GM21360 (cell line): ENCODE data around the gene NID1.
"Not testable (repeated sequence)": the region's sequence is repeated elsewhere in the genome, so short reads cannot be mapped to it uniquely, and the experiment has no call there.

Experiments
- ATAC-seq: cut with Tn5 transposase; IDR thresholded peaks from one replicate; pipeline ENCODE4 v1.9.1; 2021; ENCODE audit warnings: mild to moderate bottlenecking, moderate library complexity; ENCODE audit not compliant: unreplicated experiment

Gene NID1

DNA sequence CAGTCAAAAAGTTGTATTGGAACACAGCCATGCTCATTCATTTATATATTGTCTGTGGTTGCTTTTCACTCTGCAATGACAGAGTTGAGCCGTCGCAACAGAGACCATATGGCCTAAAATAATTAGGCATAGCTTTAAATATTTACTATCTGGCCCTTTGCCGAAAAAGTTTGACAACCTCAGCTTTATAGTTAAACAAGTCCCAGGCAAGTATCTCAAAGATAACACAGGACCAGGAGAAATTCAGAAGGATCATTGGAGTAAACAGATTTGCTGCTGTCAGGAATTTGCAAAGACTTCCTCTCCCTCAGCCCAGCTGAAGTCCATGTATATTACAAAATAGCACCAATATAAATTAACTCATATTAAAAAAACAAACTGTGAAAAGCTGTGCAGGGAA, 34.4 kb downstream of the NID1 start:
- no peak for ATAC-seq

DNA sequence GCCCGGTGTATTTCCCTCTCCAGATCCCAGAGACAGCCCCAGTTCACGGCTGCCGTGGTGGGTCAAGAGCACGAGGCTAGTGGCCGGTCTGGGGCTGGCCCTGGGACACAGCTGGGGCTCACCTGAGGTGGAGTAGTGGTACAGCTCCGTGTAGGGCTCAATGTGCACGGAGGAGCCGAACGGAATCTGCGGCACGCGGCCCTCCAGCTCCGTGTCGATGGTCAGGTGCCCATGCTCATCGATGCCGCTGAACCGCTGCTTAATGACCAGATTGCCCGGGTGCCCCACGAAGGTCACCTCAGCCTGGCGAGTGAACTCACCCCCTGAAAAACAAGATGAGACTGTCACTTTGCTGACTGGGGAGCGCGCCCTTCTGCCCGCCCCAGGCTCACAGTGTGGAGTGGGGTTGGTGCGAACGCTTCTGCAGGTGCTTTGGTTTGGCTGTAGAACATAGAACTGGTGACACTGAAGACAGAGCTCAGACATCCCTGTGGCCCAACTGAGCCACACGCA, 35.4 kb downstream of the NID1 start:
- ATAC-seq, result no peak

DNA sequence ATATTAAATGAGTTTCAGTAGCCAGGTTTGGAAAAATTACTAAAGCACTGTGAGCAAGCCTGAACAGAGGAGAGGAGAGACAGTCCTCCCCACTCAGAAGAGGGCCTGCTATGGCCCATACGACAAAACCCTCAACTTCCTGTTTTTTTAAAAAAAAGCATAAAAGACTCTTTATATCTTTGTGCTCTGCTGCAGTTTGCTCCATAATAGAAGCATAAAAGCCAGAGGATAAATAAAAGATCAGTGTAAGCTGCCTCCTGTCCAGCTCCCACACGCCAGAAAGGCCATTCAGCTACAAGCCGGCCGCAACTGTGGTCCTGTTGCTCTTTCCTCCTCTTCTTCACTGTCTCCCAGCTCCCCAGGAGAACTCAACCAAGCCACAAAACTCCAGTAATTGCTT, 37.8 kb downstream of the NID1 start:
- ATAC-seq, result no peak

DNA sequence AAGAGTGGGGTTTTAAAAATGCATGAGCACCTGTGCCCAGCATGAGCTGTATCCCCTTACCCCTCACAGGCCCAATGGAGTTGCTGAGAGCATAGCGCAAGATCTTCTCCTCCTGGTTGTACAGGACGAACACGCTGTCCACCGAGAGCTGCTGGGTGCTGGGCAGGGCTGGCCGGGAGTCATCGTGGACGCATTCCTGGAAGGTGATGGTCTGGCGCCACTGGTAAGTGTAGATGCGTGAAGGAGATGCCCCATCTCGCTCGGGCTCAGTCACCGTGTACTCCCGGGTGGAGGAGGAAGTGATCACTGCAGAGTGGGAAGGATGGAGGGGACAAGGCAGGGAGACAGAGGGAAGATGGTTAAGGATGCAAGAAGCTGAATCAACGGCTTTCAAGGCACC, 39.1 kb downstream of the NID1 start:
- no peak for ATAC-seq

DNA sequence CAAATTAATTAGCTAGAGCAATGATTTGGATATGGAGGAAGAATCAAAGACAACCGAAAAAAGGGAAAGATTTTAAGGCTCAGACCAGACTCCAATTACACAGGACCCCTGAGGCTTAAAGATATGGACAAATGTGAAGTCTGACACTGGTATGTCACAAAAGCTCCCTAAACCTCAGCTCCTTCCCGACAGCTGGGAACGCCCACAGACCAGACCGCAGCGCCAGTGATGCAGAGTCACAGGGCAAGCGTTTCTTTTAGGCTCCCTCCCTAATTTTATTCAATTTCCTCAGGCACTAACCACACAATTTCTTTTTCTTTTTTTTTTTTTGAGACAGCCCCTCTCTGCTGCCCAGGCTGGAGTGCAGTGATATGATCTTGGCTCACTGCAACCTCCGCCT, 40.2 kb downstream of the NID1 start:
- ATAC-seq, result no peak

DNA sequence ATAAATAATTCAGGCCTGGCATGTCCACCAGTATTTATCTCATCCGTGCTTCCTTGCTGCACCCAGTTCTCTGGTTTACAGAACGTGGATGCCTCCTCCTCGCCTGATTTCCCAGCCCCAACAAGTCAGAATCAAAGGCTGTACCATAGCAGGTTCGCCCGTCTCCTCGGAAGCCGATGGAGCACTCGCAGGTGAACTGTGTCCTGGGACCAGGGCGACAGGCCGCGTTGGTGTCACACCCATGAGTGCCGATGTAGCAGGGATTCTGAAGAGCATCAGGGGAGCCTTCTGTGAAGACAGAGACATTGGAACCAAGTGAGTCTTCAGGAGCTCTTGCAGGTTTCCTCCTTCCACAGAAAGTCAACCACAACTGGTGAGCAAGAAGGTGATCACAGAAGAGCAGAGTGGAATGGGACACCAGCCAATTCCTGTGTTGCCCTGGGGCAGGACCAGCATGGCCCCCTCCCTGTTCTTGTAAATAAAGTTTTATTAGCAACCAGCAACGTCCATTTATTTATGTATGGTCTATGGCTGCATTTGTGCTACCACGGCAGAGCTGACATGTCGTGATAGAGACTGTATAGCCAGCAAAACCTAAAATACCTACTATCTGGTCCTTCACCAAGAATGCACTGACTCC, 40.8 kb downstream of the NID1 start:
- ATAC-seq, result no peak

DNA sequence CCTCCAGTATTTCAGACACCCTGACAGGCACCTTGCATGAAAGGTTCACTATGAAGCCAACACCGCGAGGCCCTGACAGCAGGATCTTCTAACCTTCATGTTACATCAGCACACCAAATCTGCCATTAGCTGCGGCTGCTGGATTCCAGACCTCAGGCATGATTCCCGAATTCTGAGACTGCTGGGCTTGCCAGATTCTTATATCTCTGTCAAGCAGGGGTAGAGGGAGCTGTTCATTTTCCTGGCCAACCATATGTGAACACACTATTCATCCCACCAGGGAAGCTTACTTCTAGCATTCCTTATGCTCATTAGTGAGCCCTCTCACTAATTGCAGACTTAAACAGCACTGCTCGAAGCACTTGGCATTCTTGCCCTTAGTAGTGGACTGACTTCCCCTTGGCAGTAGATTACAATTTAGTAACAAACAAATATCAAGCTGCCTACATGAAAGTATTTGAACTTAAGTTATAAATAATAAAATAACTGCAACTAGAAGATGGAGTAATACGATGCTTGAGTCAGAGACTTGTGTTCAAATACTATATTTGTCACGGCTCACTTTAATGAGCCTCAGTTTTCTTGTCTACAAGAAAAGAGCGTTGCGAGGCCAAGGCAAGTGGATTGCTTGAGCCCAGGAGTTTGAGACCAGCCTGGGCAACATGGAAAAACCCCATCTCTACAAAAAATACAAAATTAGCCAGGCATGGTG, 43.3 kb downstream of the NID1 start:
- ATAC-seq, result no peak

DNA sequence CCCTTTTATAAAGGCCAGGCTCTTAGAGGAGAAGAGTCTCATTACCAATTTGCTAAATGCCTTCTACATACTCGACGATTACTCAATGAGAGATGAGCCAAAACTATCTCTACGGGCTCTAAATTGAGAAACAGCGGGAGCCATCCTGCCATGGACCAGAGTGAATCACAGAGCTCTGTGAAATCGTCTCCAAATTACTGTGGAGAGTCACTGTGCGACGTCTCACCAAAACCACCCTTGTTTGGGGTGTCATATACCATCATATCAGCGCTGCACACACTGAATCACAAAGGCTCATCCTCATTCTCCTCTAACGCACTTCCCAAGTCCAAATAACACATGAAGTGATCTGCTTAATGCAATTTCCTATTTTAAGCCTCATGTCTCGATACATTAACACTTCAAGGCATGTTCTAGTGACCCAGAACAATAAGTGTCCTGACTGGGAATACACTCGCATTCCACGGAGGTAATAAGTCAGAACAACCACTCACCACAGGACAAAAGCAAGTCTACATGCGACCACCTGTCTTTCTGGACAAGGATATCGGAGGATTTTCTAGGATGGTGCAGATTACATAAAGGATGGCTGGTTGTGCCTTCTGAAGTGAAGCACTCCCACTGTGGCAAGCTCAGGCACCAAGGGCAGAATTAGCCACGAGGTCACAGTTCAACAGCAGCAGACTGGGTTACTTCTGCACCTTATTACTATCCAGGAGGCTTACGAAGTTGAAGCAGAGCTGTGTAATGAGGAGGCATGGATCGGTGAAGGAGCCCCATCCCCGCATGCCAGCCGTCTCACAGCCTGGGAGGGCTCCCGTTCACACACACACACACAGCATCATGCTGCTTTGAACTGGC, 44.3 kb downstream of the NID1 start:
- no peak for ATAC-seq

DNA sequence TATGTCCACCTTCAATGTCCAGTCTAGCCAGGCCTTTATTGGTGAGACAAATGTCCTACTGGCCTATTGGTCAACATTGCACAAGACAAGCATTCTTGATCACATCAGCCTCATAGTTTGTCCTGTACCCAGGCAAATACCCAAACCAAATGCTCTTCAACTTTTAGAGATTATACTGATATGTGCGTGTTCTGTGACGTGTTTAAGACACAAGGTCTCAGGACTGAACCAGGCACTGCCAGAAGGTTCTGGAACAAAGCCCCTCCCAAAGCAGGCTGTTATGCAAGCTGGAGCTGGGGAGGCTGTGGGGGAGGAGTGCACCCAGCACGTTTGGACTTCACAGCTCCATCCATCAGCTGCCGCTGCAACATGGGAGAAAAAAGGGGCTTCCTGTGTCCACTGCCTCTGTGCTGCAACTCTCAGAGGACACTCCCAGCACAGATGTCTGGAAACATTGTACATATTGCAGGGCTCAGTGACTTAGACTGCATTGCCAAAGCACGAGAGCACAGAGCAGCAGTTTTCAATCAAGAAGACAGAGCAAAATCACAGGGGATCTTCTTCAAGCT, 45.9 kb downstream of the NID1 start:
- ATAC-seq, result no peak

DNA sequence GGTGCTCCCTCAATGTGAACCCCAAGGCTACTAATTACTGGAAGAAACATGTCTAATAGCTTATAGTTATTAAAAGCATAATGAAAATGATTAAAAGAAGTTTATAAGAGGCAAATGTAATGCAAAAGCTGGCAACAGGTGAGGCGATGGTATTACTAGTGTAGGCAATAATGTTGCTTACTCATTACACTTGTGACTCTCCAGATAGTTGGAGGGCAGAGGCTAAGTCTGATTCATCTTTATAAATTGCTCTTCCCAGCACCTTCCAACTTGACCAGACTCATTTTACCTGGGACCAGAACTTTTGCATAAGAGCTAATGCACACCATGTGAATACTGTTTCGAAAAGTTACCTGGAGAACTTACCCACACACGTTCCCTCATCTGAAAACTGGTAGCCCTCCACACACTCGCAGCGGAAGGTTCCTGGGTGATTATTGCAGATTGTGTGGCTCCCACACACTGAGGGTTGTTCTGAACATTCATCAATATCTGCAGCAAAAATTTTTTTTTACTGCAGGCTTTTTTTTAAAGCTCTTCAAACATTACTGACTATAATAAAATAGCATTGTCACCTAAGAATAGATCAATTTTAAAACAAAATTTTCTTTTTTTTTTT, 48.0 kb downstream of the NID1 start:
- ATAC-seq, result no peak

DNA sequence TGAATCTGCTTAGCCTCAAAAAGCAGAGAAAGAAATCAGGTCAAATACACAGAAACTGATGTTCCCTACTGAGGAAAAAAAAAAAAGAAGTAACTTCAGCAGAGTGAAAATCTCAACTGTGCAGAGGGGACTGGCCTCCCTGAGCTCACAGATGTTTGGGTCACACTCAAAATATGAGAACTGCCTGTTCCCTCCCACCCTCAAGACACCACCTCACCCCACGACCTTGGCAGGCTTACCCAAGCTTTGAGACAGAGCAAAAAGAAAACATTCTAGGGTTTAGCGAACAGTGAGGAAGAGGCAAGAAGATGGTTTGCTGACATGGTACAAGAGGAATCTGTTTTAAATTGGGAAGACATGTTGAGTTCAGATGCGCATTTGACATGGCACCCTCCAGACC, 48.8 kb downstream of the NID1 start:
- ATAC-seq, result no peak

DNA sequence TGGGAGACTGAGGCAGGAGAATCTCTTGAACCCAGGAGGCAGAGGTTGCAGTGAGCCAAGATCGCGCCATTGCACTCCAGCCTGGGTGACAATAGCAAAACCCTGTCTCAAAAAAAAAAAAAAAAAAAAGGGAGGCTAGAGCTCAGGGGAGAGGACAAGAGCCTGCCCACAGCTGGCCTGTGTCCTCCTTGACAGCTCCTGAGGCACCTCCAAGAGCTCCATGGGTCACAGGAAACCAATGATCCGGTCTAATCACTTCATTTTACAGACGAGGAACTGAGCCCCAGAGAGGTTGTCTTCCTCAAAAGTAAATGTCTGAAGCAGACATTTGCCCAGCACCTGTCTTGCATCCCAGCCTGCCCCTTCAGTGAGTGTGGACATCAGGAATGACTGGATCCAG, 49.4 kb downstream of the NID1 start:
- ATAC-seq, result no peak

DNA sequence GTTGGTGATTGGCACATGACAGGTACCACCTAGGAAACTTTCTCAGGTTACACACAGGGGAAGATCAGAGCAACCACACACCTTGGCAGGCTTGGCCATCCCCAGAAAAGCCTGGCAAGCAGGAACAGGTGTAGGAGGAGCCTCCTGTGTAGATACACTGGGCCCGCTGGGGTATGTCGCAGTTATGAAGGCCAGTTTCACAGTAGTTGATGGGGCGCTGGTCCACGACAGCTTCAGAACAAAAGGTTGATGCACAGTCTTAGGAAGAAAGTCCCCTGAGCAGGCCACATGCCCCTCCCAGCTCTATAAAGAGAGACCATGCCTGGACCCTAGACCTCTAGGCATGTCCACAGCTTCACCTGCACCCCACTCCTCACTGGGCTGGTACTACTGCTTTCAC, 51.6 kb downstream of the NID1 start:
- ATAC-seq, result no peak

DNA sequence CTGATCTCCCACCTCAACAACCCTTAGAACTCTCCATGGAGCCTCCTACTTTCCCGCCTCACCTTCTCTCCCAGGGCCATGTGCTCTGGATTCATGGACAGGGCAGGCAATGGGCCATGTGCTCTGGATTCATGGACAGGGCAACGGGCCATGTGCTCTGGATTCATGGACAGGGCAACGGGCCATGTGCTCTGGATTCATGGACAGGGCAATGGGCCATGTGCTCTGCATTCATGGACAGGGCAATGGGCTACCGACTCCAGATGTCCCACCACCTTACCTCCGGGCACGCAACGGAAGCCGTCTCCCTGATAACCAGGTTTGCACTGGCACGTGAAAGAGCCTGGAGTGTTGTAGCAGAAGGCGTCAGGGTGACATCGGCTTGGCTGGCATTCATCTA, 53.2 kb downstream of the NID1 start:
- no peak for ATAC-seq

DNA sequence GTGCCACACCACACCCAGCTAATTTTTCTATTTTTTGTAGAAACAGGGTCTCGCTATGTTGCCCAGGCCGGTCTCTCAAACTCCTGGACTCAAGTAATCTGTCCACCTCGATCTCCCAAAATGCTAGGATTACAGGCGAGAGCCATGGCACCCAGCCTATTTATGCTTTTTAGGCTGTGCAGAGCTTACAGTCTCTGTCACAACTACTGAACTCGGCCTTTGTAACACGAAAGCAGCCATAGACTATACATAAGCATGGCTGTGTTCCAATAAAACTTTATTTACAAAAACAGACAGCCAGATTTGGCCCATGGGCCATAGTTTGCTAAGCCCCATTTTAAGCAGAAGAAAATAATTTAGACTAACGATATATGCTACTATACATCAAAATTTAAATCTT, 54.4 kb downstream of the NID1 start:
- ATAC-seq, result no peak

DNA sequence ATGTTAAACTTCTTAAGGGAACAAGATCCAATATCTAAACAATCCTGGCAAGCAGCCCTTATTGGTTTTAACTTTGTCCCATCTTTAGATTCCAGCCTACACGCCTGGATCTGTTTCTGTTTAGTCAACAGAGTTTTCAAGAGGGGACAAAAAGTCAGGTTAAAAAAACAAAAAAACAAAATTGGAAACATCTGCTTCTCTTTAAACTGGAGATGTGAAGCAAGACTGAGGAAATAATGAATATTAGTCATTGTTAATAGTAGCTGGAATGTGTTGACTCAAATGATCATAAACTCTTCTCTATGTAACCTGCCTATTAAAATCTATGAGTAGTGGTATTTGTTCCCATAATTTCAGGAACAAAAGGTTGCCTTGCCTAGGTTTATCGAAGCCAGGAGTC, 55.0 kb downstream of the NID1 start:
- no peak for ATAC-seq

DNA sequence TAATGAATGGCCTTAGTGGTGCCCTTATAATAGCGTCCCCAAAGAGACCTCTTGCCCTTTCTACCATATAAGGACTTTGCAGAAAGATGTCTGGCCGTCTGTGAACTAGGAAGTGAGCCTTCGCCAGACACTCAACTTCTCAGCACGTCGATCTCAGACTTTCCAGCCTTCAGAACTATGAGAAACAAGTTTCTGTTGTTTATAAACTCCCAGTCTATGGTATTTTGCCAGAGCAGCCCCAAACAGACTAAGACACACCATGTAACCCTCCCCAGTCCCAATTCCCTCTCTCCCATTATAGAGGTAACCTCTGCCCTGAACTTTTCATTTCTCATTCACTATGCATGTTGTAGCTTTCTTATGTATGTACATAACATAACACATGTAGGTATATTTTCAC, 55.7 kb downstream of the NID1 start:
- ATAC-seq, result no peak

DNA sequence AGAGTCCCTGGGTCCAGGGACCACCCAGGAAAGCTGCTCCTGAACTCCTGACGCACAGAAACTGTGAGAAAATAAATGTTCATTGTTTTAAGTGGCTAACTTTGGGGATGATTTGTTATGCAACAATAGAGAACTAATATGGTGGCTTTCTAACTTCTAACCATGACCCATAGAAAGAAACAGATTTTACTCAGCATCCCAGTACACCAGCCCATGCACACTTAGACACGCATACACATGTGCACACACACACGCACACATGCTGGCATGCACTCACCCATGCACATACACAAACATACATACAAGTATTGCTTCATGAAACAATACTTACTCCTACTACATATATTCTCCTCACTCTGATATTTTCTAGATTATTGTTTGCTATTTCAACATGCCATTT, 57.1 kb downstream of the NID1 start:
- ATAC-seq, result no peak

DNA sequence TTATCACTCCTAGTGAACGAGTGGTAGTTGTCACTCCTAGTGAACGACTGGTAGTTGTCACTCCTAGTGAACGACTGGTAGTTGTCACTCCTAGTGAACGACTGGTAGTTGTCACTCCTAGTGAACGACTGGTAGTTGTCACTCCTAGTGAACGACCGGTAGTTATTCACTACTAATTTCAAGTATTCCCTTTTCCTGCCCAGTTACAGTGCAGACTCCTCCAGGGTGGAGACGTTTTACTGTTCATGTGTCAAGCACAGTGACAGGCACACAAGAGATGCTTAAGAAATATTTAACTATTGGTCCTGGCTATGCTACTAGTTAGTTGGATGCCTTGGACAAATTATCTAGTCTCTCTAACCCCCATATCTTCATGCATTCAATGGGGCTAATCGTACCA, 61.8 kb downstream of the NID1 start:
- not testable (repeated sequence) for ATAC-seq

DNA sequence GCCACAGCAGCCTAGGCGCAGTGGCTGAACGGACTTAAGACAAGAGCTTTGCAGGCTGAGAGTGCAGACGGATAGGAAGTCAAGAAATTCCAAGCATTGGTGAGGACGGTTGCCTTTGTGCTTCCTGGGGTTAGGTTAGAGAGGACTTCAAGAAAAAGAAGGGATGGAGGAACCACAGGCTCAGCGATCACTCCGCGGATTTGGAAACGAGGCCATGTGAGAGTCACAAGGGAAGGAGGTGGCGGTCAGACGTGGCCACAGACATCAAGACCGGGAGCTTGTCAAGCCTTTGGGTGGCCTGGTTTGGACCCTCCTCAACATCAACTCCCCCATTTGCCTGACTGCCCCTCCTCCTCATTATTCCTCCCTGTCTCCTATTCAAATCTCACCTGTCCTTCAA, 62.3 kb downstream of the NID1 start:
- no peak for ATAC-seq

DNA sequence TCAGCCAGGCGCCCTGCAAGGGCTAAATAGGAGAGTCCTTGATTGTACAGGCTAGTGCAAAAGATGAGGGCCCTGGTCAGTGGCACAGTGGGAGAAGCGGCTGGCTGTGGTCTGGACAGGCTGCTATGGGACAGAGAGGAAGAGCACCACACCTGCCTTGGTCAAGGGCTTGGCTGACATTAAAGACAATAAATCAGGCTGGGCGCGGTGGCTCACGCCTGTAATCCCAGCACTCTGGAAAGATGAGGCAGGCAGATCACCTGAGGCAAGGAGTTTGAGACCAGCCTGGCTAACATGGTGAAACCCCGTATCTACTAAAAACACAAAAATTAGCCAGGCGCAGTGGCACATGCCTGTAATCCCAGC, 62.9 kb downstream of the NID1 start:
- no peak for ATAC-seq
